Activated T-helper 1 cell treated with anti-CD3 and anti-CD28 coated beads, Interleukin-2, amount 50 U/mL, for 16 hours (primary cell): ENCODE data around the gene SERTAD2.

Experiments used
- DNase-seq, 2 donors: peaks; one replicate each; pipeline ENCODE4 v3.0.0-alpha.2; 2020; ENCODE audit warnings: low read depth in 1 of 2, low spot score in 1 of 2

SERTAD2 gene

DNA sequence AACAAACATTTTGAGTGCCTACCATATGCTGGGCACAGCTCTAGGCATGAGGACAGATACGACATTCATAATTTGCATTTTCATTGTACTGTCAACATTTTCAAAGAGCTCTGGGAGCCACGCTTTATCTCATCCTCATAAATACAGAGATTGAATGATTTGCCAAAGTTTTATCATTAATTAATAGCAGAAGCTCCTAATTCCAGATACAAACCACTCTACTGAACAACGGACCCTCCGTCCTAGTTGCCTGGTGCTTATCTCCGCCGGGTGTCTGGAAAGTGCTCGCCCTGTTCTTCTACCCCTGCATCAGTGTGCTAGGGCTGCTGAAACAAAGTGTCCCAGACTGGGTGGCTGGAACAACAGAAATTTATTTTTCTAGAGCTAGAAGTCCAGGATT lies 23.8 kb downstream of the SERTAD2 start:
- DNase-seq, result no peak

DNA sequence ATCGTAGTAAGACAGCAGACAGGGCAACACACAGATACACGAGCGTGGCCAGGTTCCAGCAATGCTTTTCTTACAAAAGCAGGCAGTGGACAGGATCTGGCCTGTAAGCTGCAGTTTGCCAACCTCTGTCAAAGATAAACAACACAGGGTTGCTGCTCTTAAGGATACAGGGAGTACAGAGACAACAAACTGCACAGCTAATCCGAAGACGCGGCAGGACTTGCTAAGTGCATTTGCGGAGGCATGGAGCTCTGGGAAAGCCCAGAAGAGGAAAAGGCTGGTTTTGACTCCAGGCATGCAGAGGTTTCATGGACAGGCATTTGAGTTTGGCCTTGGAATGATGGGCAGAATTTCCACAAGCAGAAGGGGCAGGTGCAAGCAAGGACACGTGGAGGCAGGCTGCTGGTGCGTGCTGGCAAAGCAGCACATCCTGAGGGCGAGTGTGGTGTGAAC lies 24.4 kb downstream of the SERTAD2 start:
- no peak for DNase-seq

GRCh38 chr2:64627860-64628841 lies 25.6 kb downstream of the SERTAD2 start:
- DNase-seq, result no peak

- no peak for DNase-seq
These were observed 26.6 kb downstream of the SERTAD2 start for GRCh38 chr2:64626963-64627760.

DNA sequence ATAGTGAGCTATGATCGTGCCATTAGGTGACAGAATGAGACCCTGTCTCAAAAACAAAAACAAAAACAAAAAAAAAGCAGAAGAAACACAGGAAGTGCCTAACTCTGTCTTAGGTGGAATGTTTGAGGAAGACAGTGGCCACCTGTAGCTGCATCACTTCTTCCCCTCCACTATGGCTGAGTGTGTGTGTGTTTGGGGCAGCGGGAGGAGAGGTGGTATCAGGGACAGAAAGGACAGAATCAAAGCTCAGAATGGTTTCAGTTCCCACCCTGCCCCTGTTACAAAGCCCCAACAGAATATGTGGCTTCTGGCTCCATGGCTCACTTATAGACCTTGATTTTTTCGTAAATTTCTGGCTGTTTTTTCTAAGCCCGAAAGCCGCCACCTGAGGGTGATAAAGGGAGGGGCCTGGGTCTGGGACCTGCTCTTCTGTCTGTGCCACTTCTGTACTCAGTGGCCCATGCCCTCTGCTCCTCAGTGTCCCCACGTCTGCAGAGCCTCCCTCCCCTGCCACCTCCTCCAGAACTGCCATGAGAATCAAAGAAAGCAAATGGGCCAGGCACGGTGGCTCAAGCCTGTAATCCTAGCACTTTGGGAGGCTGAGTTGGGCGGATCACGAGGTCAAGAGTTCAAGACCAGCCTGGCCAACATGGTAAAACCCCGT lies 27.4 kb downstream of the SERTAD2 start:
- no peak for DNase-seq

DNA sequence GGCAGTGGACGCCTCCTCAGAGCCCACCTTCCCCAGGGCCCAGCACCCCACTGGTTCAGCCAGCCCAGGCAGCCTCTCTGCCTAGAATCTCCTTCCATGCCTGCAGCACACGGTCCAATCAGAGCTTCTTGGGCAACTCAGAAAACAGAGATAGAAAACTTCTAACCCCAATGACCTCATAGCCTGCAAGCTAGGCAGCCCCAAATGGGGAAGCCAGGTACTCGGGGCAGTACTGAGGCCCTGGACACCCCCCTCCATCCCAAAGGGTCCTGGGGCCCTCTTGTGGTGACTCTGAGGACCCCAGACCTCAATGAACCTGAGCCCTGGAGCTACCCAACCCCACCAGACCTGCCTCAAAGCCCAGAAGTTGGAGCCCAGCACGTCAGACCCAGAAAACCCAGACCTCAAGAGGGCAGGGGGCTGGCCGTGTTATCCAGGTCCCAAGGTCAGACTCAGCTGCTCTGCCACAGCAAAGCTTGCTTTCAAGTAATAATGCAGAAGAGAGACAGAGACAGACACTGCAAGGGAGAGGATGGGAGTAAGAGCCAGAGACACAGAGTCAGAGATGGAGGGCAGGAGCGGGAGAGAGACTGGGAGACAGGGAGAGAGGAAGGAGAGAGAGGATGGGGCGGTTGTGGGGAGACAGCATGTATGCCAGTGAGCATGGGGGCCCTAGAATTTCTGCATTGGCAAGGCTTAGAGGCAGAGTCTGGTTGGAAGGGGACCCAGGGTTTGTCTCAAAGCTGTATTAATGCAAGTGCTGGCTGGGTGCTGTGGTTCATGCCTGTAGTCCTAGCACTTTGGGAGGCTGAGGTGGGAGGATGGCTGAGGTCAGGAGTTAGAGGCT lies 28.2 kb downstream of the SERTAD2 start:
- no peak for DNase-seq

GRCh38 chr2:64624862-64625261 lies 28.9 kb downstream of the SERTAD2 start:
- no peak for DNase-seq

- DNase-seq, result no peak
These were observed 29.6 kb downstream of the SERTAD2 start for GRCh38 chr2:64624108-64624610.

DNA sequence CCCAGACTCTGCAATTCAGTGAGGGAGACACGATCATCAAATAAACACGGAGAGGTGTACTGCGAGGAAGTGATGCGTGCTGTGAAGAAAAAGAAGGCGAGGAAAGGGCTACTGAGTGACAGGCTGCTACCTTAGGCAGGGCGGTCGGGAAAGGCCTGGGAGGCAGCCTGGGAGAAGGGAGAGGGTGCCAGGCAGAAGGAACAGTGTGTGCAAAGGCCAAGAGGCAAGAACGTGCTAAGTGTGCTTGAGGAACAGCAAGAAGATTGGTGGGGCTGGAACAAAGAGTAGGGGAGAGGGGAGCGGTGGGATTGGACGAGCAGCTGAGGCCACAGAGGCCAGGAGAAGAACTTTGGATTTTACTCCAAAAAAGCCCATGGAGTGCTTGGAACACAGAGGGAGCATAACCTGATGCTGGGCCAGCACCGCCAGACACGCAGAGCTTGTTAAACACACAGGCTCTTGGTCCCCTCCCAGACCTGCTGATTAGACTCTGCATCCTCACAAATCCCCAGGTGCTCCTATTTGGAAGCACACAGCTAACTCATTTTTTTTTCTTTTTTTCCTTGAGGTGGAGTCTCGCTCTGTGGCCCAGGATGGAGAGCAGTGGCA lies 30.4 kb downstream of the SERTAD2 start:
- no peak for DNase-seq

- DNase-seq, result no peak
These were observed 31.1 kb downstream of the SERTAD2 start for GRCh38 chr2:64622443-64623241.

GRCh38 chr2:64620661-64621060 lies 33.1 kb downstream of the SERTAD2 start:
- DNase-seq, result no peak

GRCh38 chr2:64617631-64618151 lies 36.0 kb downstream of the SERTAD2 start:
- DNase-seq, result no peak

GRCh38 chr2:64615844-64616536 lies 37.7 kb downstream of the SERTAD2 start:
- DNase-seq, result no peak

- no peak for DNase-seq
These were observed 38.4 kb downstream of the SERTAD2 start for GRCh38 chr2:64615192-64615763.

DNA sequence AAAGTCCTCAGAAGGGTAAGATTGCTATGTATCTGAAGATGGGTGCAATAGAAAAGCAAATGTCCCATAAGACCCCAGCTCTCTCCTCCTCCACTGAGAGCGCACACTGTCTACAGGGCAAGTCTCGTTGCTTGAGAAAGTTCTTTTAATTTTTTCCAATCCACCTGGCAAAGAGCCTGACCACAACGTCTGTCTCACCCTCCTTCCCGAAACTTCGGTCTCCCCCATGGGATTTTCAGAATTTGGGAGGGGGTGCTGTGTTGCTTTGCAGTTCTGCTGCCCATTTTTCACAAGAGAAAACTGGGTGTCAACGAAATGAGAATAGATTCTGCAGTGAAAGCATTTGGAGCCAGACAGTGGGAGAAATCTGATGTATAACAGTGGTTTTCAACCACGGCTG lies 40.4 kb downstream of the SERTAD2 start:
- DNase-seq, result no peak

GRCh38 chr2:64612575-64613195 lies 41.0 kb downstream of the SERTAD2 start:
- no peak for DNase-seq

GRCh38 chr2:64610316-64610855 lies 43.3 kb downstream of the SERTAD2 start:
- DNase-seq, result no peak
